ENCODE measurements around the gene KBTBD3. TPM values are rescaled to one million over a fixed set of nuclear protein-coding genes. Genes with fewer than 3 reads are reported as not detected.

Gene KBTBD3
- 1.3 TPM for polyA plus RNA-seq (2013, experiment 1 of 2)
- 1.1 TPM for polyA plus RNA-seq (2013, experiment 2 of 2)

GRCh38 chr11:106076919-106077608 is at the start of gene KBTBD3:
TSS of gene KBTBD3 (minus strand) at chr11:106077347. CDS start at chr11:106059097, 18,250 bp downstream.
- H3K79me1 ChIP-seq (ENCODE audit: low read length) = no peaks in the 10 kb centered on the region
- H2BK120ac ChIP-seq (ENCODE audit: low read depth, low read length) = no peak within 1 kb of the TSS
- WGBS (ENCODE audit: extremely low coverage, insufficient coverage, low lambda C conversion rate) = no CpG with 5 or more reads among the region's 37 CpGs
- H2AK5ac ChIP-seq (ENCODE audit: low read length) = no peak within 1 kb of the TSS
- DNase-seq = peak; percentile 100
- H3K27me3 ChIP-seq (ENCODE audit: insufficient read depth, low read length, poor library complexity) = no peaks in the 10 kb centered on the region
- H3K36me3 ChIP-seq (ENCODE audit: control insufficient read depth, insufficient read depth, low read length) = no peaks in the 10 kb centered on the region
- peak within 1 kb of the TSS; percentile 70 for H3K4me2 ChIP-seq (ENCODE audit: low read length)
- H3K18ac ChIP-seq (ENCODE audit: low read length) = peak within 1 kb of the TSS; percentile 53
- peak within 1 kb of the TSS; percentile 98 for H3K23ac ChIP-seq (ENCODE audit: low read length)
- peak within 1 kb of the TSS; percentile 100 for H3K56ac ChIP-seq (ENCODE audit: low read length)
- H2BK15ac ChIP-seq (replicated peaks; ENCODE audit: low read depth) = no peak within 1 kb of the TSS
- peaks cover 23% of the 10 kb centered on the region for H3K79me2 ChIP-seq (ENCODE audit: control insufficient read depth, insufficient read depth, low read length)
- peak within 1 kb of the TSS; percentile 87 for H3K27ac ChIP-seq (ENCODE audit: low read depth, low read length)
- H4K5ac ChIP-seq (ENCODE audit: low read length) = no peak within 1 kb of the TSS
- no peaks in the 10 kb centered on the region for H3K4me1 ChIP-seq (ENCODE audit: control insufficient read depth, low read depth, low read length)
- H3K9ac ChIP-seq (ENCODE audit: low read length) = peak within 1 kb of the TSS; percentile 99
- H3K4me3 ChIP-seq (ENCODE audit: low read length) = peak within 1 kb of the TSS; percentile 97
- peak within 1 kb of the TSS; percentile 93 for H2BK5ac ChIP-seq (ENCODE audit: low read length)
- H3K4ac ChIP-seq (ENCODE audit: low read depth, low read length) = peak within 1 kb of the TSS; percentile 18
- H4K8ac ChIP-seq (ENCODE audit: low read depth, low read length) = peak within 1 kb of the TSS; percentile 31

- Histone ChIP-seq H3K23ac (ENCODE audit: low read length) (no peak overlapping the region), H2BK15ac (replicated peaks; ENCODE audit: low read depth) (no peak overlapping the region), H3K27me3 (ENCODE audit: insufficient read depth, low read length, poor library complexity) (no peaks in the 10 kb centered on the region), H4K8ac (ENCODE audit: low read depth, low read length) (no peak overlapping the region), H3K4ac (ENCODE audit: low read depth, low read length) (no peak overlapping the region), H3K79me1 (ENCODE audit: low read length) (no peaks in the 10 kb centered on the region), H2BK5ac (ENCODE audit: low read length) (no peak overlapping the region), H4K5ac (ENCODE audit: low read length) (no peak overlapping the region), H3K4me3 (ENCODE audit: low read length) (no peak overlapping the region), H3K18ac (ENCODE audit: low read length) (no peak overlapping the region), H2BK120ac (ENCODE audit: low read depth, low read length) (no peak overlapping the region), H3K4me1 (ENCODE audit: control insufficient read depth, low read depth, low read length) (no peaks in the 10 kb centered on the region), H3K56ac (ENCODE audit: low read length) (no peak overlapping the region), H3K36me3 (ENCODE audit: control insufficient read depth, insufficient read depth, low read length) (no peaks in the 10 kb centered on the region), H3K9ac (ENCODE audit: low read length) (no peak overlapping the region), H3K4me2 (ENCODE audit: low read length) (no peak overlapping the region), H2AK5ac (ENCODE audit: low read length) (no peak overlapping the region), H3K79me2 (ENCODE audit: control insufficient read depth, insufficient read depth, low read length) (no peaks in the 10 kb centered on the region), H3K27ac (ENCODE audit: low read depth, low read length) (no peak overlapping the region)
- WGBS (ENCODE audit: extremely low coverage, insufficient coverage, low lambda C conversion rate) = no CpG with 5 or more reads among the region's 6 CpGs
- DNase-seq = no peak
Measured at GRCh38 chr11:106121570-106122320, 44.6 kb upstream of the KBTBD3 start.

- Histone ChIP-seq H3K4ac (ENCODE audit: low read depth, low read length) (no peak overlapping the region), H4K5ac (ENCODE audit: low read length) (no peak overlapping the region), H3K9ac (ENCODE audit: low read length) (no peak overlapping the region), H3K79me2 (ENCODE audit: control insufficient read depth, insufficient read depth, low read length) (no peaks in the 10 kb centered on the region), H3K4me2 (ENCODE audit: low read length) (no peak overlapping the region), H3K23ac (ENCODE audit: low read length) (no peak overlapping the region), H2BK5ac (ENCODE audit: low read length) (no peak overlapping the region), H3K4me3 (ENCODE audit: low read length) (no peak overlapping the region), H3K27me3 (ENCODE audit: insufficient read depth, low read length, poor library complexity) (no peaks in the 10 kb centered on the region), H3K56ac (ENCODE audit: low read length) (no peak overlapping the region), H4K8ac (ENCODE audit: low read depth, low read length) (no peak overlapping the region), H2BK120ac (ENCODE audit: low read depth, low read length) (no peak overlapping the region), H3K27ac (ENCODE audit: low read depth, low read length) (no peak overlapping the region), H3K79me1 (ENCODE audit: low read length) (no peaks in the 10 kb centered on the region), H3K18ac (ENCODE audit: low read length) (no peak overlapping the region), H3K4me1 (ENCODE audit: control insufficient read depth, low read depth, low read length) (no peaks in the 10 kb centered on the region), H3K36me3 (ENCODE audit: control insufficient read depth, insufficient read depth, low read length) (no peaks in the 10 kb centered on the region), H2BK15ac (replicated peaks; ENCODE audit: low read depth) (no peak overlapping the region), H2AK5ac (ENCODE audit: low read length) (no peak overlapping the region)
- no peak for DNase-seq
- WGBS (ENCODE audit: extremely low coverage, insufficient coverage, low lambda C conversion rate) = no CpG with 5 or more reads among the region's 6 CpGs
Measured at GRCh38 chr11:106105986-106106385, 28.8 kb upstream of the KBTBD3 start.

- no peak overlapping the region for H2BK120ac ChIP-seq (ENCODE audit: low read depth, low read length)
- no peak overlapping the region for H2BK15ac ChIP-seq (replicated peaks; ENCODE audit: low read depth)
- no peak overlapping the region for H3K27ac ChIP-seq (ENCODE audit: low read depth, low read length)
- no peak for DNase-seq
- no peaks in the 10 kb centered on the region for H3K4me1 ChIP-seq (ENCODE audit: control insufficient read depth, low read depth, low read length)
- H3K36me3 ChIP-seq (ENCODE audit: control insufficient read depth, insufficient read depth, low read length) = no peaks in the 10 kb centered on the region
- H3K23ac ChIP-seq (ENCODE audit: low read length) = no peak overlapping the region
- H4K8ac ChIP-seq (ENCODE audit: low read depth, low read length) = no peak overlapping the region
- no peaks in the 10 kb centered on the region for H3K79me2 ChIP-seq (ENCODE audit: control insufficient read depth, insufficient read depth, low read length)
- no peak overlapping the region for H2AK5ac ChIP-seq (ENCODE audit: low read length)
- no peaks in the 10 kb centered on the region for H3K79me1 ChIP-seq (ENCODE audit: low read length)
- no peak overlapping the region for H3K18ac ChIP-seq (ENCODE audit: low read length)
- H2BK5ac ChIP-seq (ENCODE audit: low read length) = no peak overlapping the region
- no peak overlapping the region for H3K4ac ChIP-seq (ENCODE audit: low read depth, low read length)
- no peak overlapping the region for H3K9ac ChIP-seq (ENCODE audit: low read length)
- WGBS (ENCODE audit: extremely low coverage, insufficient coverage, low lambda C conversion rate) = no CpG with 5 or more reads among the region's 1 CpG
- H3K27me3 ChIP-seq (ENCODE audit: insufficient read depth, low read length, poor library complexity) = no peaks in the 10 kb centered on the region
- H3K56ac ChIP-seq (ENCODE audit: low read length) = no peak overlapping the region
- H3K4me2 ChIP-seq (ENCODE audit: low read length) = no peak overlapping the region
- no peak overlapping the region for H4K5ac ChIP-seq (ENCODE audit: low read length)
- H3K4me3 ChIP-seq (ENCODE audit: low read length) = no peak overlapping the region
Measured at GRCh38 chr11:106101819-106102218, 24.7 kb upstream of the KBTBD3 start.

GRCh38 chr11:106101370-106101769 is 24.2 kb upstream of the KBTBD3 start:
- Histone ChIP-seq H3K27ac (ENCODE audit: low read depth, low read length) (no peak overlapping the region), H3K4me2 (ENCODE audit: low read length) (no peak overlapping the region), H3K56ac (ENCODE audit: low read length) (no peak overlapping the region), H3K79me2 (ENCODE audit: control insufficient read depth, insufficient read depth, low read length) (no peaks in the 10 kb centered on the region), H2BK15ac (replicated peaks; ENCODE audit: low read depth) (no peak overlapping the region), H2BK5ac (ENCODE audit: low read length) (no peak overlapping the region), H3K9ac (ENCODE audit: low read length) (no peak overlapping the region), H3K4ac (ENCODE audit: low read depth, low read length) (no peak overlapping the region), H3K27me3 (ENCODE audit: insufficient read depth, low read length, poor library complexity) (no peaks in the 10 kb centered on the region), H3K79me1 (ENCODE audit: low read length) (no peaks in the 10 kb centered on the region), H3K4me3 (ENCODE audit: low read length) (no peak overlapping the region), H4K5ac (ENCODE audit: low read length) (no peak overlapping the region), H3K4me1 (ENCODE audit: control insufficient read depth, low read depth, low read length) (no peaks in the 10 kb centered on the region), H2BK120ac (ENCODE audit: low read depth, low read length) (no peak overlapping the region), H4K8ac (ENCODE audit: low read depth, low read length) (no peak overlapping the region), H3K36me3 (ENCODE audit: control insufficient read depth, insufficient read depth, low read length) (no peaks in the 10 kb centered on the region), H3K18ac (ENCODE audit: low read length) (no peak overlapping the region), H3K23ac (ENCODE audit: low read length) (no peak overlapping the region), H2AK5ac (ENCODE audit: low read length) (no peak overlapping the region)
- no CpG with 5 or more reads among the region's 3 CpGs for WGBS (ENCODE audit: extremely low coverage, insufficient coverage, low lambda C conversion rate)
- DNase-seq = no peak

Data from mesendoderm (in vitro differentiated cells).